ENCODE measurements around the gene PCNA.
"Not testable (repeated sequence)": the region's sequence is repeated elsewhere in the genome, so short reads cannot be mapped to it uniquely, and the experiment has no call there.

The PCNA gene

DNA sequence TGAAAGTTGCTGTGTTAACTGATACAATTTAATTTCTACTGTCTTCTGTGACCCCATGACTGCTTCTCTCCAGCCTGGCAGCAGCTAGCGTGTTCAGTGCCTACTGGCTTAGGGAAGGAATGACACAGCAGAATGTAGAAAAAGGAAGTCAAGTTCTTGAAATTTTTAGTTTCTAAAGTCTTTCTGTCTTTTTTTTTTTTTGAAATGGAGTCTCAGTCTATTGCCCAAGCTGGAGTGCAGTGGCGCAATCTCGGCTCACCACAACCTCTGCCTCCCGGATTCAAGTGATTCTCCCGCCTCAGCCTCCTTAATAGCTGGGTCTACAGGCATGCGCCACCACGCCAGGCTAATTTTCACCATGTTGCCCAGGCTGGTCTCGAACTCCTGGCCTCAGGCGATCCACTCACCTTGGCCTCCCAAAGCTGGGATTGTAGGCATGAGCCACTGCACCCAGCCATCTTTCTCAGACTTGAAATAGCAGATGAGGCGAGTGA is 39.3 kb downstream of the PCNA start:
- ChIA-PET POLR2A (ENCODE audit: low non-redundant PET) (no interaction called here), CTCF (interaction anchor here (1.0 kb wide), 1 partner anchor 124 kb away, joined by 3 read pairs; no protein-coding TSS in a partner anchor)
- TF ChIP-seq CTCF (conservative IDR thresholded peaks at IDR 0.05; ENCODE audit: low read depth) = no peak
- DNase-seq (ENCODE audit: low spot score) = no peak
- peak overlapping the region; percentile 38 for H3K27ac ChIP-seq

GRCh38 chr20:5078399-5078958 is 41.3 kb downstream of the PCNA start:
- POLR2A ChIA-PET (ENCODE audit: low non-redundant PET) = no interaction called here
- no peak for TF ChIP-seq CTCF (conservative IDR thresholded peaks at IDR 0.05; ENCODE audit: low read depth)
- peak; percentile 65 for DNase-seq (ENCODE audit: low spot score)
- peak overlapping the region; percentile 64 for H3K27ac ChIP-seq
- CTCF ChIA-PET = interaction anchor here (0.9 kb wide), 1 partner anchor 23 kb away, joined by 3 read pairs; no protein-coding TSS in a partner anchor

DNA sequence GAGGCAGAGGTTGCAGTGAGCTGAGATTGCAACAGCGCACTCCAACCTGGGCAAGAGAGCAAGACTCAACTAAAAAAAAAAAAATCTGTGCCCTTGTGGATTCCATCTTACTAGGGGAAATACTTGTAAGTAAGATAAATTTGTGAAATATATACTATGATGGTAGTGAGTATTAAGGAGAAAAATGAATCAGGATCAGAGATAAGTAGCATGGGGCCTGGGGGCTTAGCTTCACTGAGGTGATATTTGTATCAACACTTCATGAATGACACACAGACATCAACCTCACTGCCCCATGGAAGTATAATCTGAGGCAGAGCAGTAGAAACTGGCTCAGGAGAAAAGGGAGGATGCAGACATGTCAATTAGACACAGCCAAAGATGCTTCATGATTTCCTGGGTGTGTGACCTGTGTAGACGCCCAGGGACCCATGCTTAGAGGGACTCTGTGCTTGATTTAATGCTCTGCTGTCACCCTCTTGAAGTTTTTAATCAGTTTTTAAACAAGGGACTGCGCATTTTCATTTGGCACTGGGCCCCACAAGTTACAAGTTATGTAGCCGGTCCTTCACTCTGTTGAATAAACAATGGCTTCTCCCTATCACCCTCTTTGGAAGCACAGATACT is 41.9 kb downstream of the PCNA start:
- TF ChIP-seq CTCF (conservative IDR thresholded peaks at IDR 0.05; ENCODE audit: low read depth) = no peak
- no peak overlapping the region for H3K27ac ChIP-seq
- DNase-seq (ENCODE audit: low spot score) = no peak
- POLR2A ChIA-PET (ENCODE audit: low non-redundant PET) = no interaction called here
- CTCF ChIA-PET = interaction anchor here (0.6 kb wide), 1 partner anchor 184 kb away, joined by 3 read pairs; no protein-coding TSS in a partner anchor

- CTCF ChIA-PET = interaction anchor here (0.6 to 0.7 kb wide), 3 partner anchors 9 to 185 kb away, joined by 3 to 4 read pairs (median 3); no protein-coding TSS in a partner anchor
- DNase-seq (ENCODE audit: low spot score); POLR2A ChIA-PET (ENCODE audit: low non-redundant PET); H3K27ac ChIP-seq: not testable (repeated sequence)
Measured at GRCh38 chr20:5076913-5077312, 42.8 kb downstream of the PCNA start.

DNA sequence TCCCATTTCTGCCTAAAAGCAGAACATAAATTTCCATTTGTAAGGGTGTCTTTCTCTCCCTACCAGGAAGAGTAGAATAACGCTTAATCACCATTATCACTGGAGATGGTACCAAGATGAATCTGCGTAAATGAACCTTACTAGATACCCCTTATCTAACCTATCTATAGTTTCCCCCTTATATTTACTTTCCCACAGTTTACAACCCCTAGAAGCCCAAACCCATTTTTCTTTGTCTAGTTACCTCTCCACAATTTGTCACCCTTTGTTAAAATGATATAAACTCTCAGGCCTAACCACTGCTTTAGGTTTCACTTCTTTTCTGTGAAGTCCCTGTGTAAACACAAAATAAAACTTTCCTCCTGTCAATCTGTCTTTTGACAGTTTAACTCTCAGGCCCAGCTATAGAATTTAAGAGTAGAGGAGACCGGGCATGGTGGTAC is 45.5 kb downstream of the PCNA start:
- DNase-seq (ENCODE audit: low spot score) = no peak
- CTCF ChIA-PET = no interaction called here
- POLR2A ChIA-PET (ENCODE audit: low non-redundant PET) = no interaction called here
- no peak for TF ChIP-seq CTCF (conservative IDR thresholded peaks at IDR 0.05; ENCODE audit: low read depth)
- peak overlapping the region; percentile 94 for H3K27ac ChIP-seq

DNA sequence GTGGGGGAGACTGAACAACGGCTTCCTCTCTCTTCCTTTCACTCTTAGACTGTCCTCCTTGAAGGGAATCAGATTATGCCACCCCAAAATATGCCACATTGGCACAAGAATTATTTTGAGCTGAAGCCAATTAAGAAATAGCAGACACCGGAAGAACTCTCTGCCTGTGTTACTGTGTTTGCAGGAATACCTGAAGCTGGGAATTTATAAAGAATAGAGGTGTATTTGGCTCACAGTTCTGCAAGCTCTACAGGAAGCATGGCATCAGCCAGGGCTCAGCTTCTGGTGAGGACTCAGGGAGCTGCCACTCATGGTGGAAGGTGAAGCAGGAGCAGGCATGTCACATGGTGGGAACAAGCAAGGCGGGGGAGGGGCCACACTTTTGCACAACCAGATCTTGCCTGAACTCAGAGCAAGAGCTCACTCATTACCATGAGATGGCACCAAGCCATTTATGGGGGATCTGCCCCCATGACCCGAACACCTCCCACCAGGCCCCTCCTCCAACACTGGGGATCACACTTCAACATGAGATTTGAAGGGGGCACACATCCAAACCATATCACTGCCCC is 46.0 kb downstream of the PCNA start:
- H3K27ac ChIP-seq = peak overlapping the region; percentile 94
- no peak for TF ChIP-seq CTCF (conservative IDR thresholded peaks at IDR 0.05; ENCODE audit: low read depth)
- CTCF ChIA-PET = interaction anchor here (1.0 to 1.1 kb wide), 2 partner anchors 30 to 118 kb away, joined by 3 to 4 read pairs; no protein-coding TSS in a partner anchor
- POLR2A ChIA-PET (ENCODE audit: low non-redundant PET) = no interaction called here
- DNase-seq (ENCODE audit: low spot score) = no peak

Data from RWPE1 (cell line).